H9 (cell line): ENCODE data around the gene CFAP43. TPM values are rescaled to one million over a fixed set of nuclear protein-coding genes. Genes with fewer than 3 reads are reported as not detected.

Experiments used
- DNase-seq: peaks from one replicate; pipeline ENCODE4 v3.0.0-alpha.2; 2017
- H2AFZ ChIP-seq: one replicate; pipeline ENCODE4 v1.6.1; 2013; ENCODE audit warnings: mild to moderate bottlenecking, low read length, control low read depth, moderate library complexity
- H2AK5ac ChIP-seq: 2 replicates; pipeline ENCODE4 v1.6.1; 2013; ENCODE audit warnings: low read length, control low read depth, mixed read lengths; ENCODE audit not compliant: insufficient read length
- H2BK120ac ChIP-seq: one replicate; pipeline ENCODE4 v1.6.1; 2013; ENCODE audit warnings: low read depth, mild to moderate bottlenecking, low read length, control low read depth, inconsistent platforms; ENCODE audit not compliant: poor library complexity, severe bottlenecking
- H2BK12ac ChIP-seq: 2 replicates; pipeline ENCODE4 v1.6.1; 2013; ENCODE audit warnings: low read length, control low read depth, mixed read lengths, low read depth; ENCODE audit not compliant: insufficient read length
- H2BK15ac ChIP-seq: 2 replicates; pipeline ENCODE4 v1.6.1; 2013; ENCODE audit warnings: low read depth, low read length, control low read depth
- H2BK20ac ChIP-seq: one replicate; pipeline ENCODE4 v1.6.1; 2013; ENCODE audit warnings: low read depth, mild to moderate bottlenecking, low read length, control low read depth, inconsistent platforms; ENCODE audit not compliant: poor library complexity, severe bottlenecking
- H2BK5ac ChIP-seq: 2 replicates; pipeline ENCODE4 v1.6.1; 2013; ENCODE audit warnings: low read length, control low read depth, mixed read lengths; ENCODE audit not compliant: insufficient read length
- H3K14ac ChIP-seq: 2 replicates; pipeline ENCODE4 v1.6.1; 2013; ENCODE audit warnings: low read length, control low read depth; ENCODE audit not compliant: insufficient read depth
- H3K18ac ChIP-seq: 2 replicates; pipeline ENCODE4 v1.6.1; 2013; ENCODE audit warnings: low read depth, mild to moderate bottlenecking, mixed read lengths, low read length, control low read depth; ENCODE audit not compliant: insufficient read length
- H3K23ac ChIP-seq: 2 replicates; pipeline ENCODE4 v1.6.1; 2013; ENCODE audit warnings: low read length, control low read depth, mixed read lengths, low read depth; ENCODE audit not compliant: insufficient read length
- H3K23me2 ChIP-seq: 2 replicates; pipeline ENCODE4 v1.6.1; 2013; ENCODE audit warnings: low read depth, mild to moderate bottlenecking, mixed read lengths, low read length, control low read depth; ENCODE audit not compliant: insufficient read length, poor library complexity, severe bottlenecking
- H3K27ac ChIP-seq: 2 replicates; pipeline ENCODE4 v1.5.1; 2013; ENCODE audit warnings: low read length, control low read depth, mixed read lengths, low read depth; ENCODE audit not compliant: insufficient read length
- H3K27me3 ChIP-seq: 2 replicates; pipeline ENCODE4 v1.6.1; 2013; ENCODE audit warnings: low read length, control low read depth, inconsistent platforms; ENCODE audit not compliant: insufficient read depth
- H3K4ac ChIP-seq: 2 replicates; pipeline ENCODE4 v1.6.1; 2013; ENCODE audit warnings: low read depth, mild to moderate bottlenecking, control low read depth, inconsistent platforms, low read length, moderate library complexity
- H3K4me1 ChIP-seq: 2 replicates; pipeline ENCODE4 v1.6.1; 2013; ENCODE audit warnings: low read length, control low read depth, inconsistent platforms; ENCODE audit not compliant: insufficient read depth
- H3K4me2 ChIP-seq: 2 replicates; pipeline ENCODE4 v1.6.1; 2013; ENCODE audit warnings: low read length, control low read depth, mixed read lengths; ENCODE audit not compliant: insufficient read length, insufficient read depth
- H3K56ac ChIP-seq: 2 replicates; pipeline ENCODE4 v1.6.1; 2013; ENCODE audit warnings: low read depth, mild to moderate bottlenecking, mixed read lengths, low read length, control low read depth; ENCODE audit not compliant: insufficient read length
- H3K79me1 ChIP-seq: 2 replicates; pipeline ENCODE4 v1.6.1; 2013; ENCODE audit warnings: low read depth, mild to moderate bottlenecking, moderate library complexity, low read length, control low read depth, inconsistent platforms; ENCODE audit not compliant: insufficient read depth, poor library complexity, severe bottlenecking
- H3K79me2 ChIP-seq: 2 replicates; pipeline ENCODE4 v1.6.1; 2013; ENCODE audit warnings: low read length, control low read depth, inconsistent platforms; ENCODE audit not compliant: insufficient read depth
- H3K9ac ChIP-seq: 2 replicates; pipeline ENCODE4 v1.6.1; 2013; ENCODE audit warnings: low read length, control low read depth, mixed read lengths; ENCODE audit not compliant: insufficient read length; ENCODE audit errors: extremely low read depth
- H3K9me3 ChIP-seq: one replicate; pipeline ENCODE4 v1.6.1; 2013; ENCODE audit warnings: low read depth, low read length, inconsistent platforms; ENCODE audit not compliant: control insufficient read depth
- H3T11ph ChIP-seq: one replicate; pipeline ENCODE4 v1.6.1; 2013; ENCODE audit warnings: mild to moderate bottlenecking, low read length, control low read depth, inconsistent platforms
- H4K20me1 ChIP-seq: one replicate; pipeline ENCODE4 v1.6.1; 2013; ENCODE audit not compliant: control insufficient read depth, insufficient read length, insufficient read depth
- H4K5ac ChIP-seq: 2 replicates; pipeline ENCODE4 v1.6.1; 2013; ENCODE audit warnings: low read depth, mild to moderate bottlenecking, mixed read lengths, low read length, control low read depth; ENCODE audit not compliant: insufficient read length
- H4K8ac ChIP-seq: replicated peaks from 2 replicates; pipeline ENCODE4 v1.6.1; 2013; ENCODE audit warnings: low read length, control low read depth, mixed read lengths, low read depth; ENCODE audit not compliant: insufficient read length
- H4K91ac ChIP-seq: 2 replicates; pipeline ENCODE4 v1.6.1; 2013; ENCODE audit warnings: low read depth, mild to moderate bottlenecking, moderate library complexity, mixed read lengths, low read length, control low read depth; ENCODE audit not compliant: insufficient read length
- H3K27ac Mint-ChIP-seq, 3 experiments: 2 replicates in 2 of 3; 3 replicates in 1 of 3; pipeline ENCODE4 v1.8.0; 2020 to 2021; ENCODE audit warnings: mixed read lengths in 3 of 3, mild to moderate bottlenecking in 1 of 3, moderate library complexity in 1 of 3
- H3K27me3 Mint-ChIP-seq: 2 replicates; pipeline ENCODE4 v1.8.0; 2021; ENCODE audit warnings: low read depth, mild to moderate bottlenecking, moderate library complexity, mixed read lengths
- H3K36me3 Mint-ChIP-seq, 3 experiments: 2 replicates in 2 of 3; 3 replicates in 1 of 3; pipeline ENCODE4 v1.8.0; 2020 to 2021; ENCODE audit warnings: low read depth in 3 of 3, mixed read lengths in 3 of 3; ENCODE audit not compliant: insufficient read depth in 1 of 3
- H3K4me1 Mint-ChIP-seq, 2 experiments: 2 replicates each; pipeline ENCODE4 v1.8.0; 2020; ENCODE audit warnings: mixed read lengths in 2 of 2
- H3K4me3 Mint-ChIP-seq, 2 experiments: 2 replicates in 1 of 2; 3 replicates in 1 of 2; pipeline ENCODE4 v1.8.0; 2020 to 2021; ENCODE audit warnings: mild to moderate bottlenecking in 2 of 2, mixed read lengths in 2 of 2, moderate library complexity in 1 of 2
- H3K9me3 Mint-ChIP-seq, 2 experiments: 2 replicates in 1 of 2; 3 replicates in 1 of 2; pipeline ENCODE4 v1.8.0; 2020; ENCODE audit warnings: mild to moderate bottlenecking in 2 of 2, mixed read lengths in 2 of 2, moderate library complexity in 1 of 2
- CTCF ChIP-seq: fragments of 200-600 bp; sonication (generic); conservative IDR thresholded peaks from 3 replicates; pipeline ENCODE4 v1.8.0; 2021; ENCODE audit warnings: antibody characterized with exemption, mild to moderate bottlenecking
- WGBS: extraction: QIAGEN DNeasy Blood & Tissue Kit; methylation state at CpG from one replicate; pipeline ENCODE4 v1.1.7; 2013; ENCODE audit warnings: missing lambda C conversion rate, low lambda C conversion rate, mixed read lengths; ENCODE audit not compliant: insufficient read length; ENCODE audit errors: extremely low coverage; 5-methylcytosine and 5-hydroxymethylcytosine counted together
- total RNA-seq: library from RNA; stranded (reverse); gene quantifications from 2 replicates; pipeline ENCODE4 v1.2.1, GENCODE V29; 2021

The CFAP43 gene
- total RNA-seq, 1 experiment from 2014 or later, result 0.26 TPM

DNA sequence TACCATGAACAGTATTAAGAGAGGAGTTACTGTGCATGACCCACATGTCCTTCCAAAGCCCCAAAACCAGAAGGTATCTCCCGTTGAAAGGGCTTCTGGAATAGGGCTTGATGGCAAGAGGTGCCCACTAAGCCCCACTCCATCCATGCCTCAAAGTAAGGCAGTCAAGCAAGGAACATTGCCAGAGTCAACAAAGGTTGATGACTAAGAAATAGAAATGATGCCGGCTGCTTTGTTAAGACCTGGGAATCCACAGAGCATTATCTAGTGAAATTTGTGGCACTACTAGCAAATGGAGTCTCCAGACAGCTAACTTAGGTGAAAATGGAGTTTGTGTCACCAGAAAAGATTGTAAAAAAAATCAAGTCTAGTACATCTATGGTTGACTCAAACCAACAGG, 104.0 kb downstream of the CFAP43 start:
- TF ChIP-seq CTCF, result no peak
- H3K9me3 Mint-ChIP-seq, result no peaks in the 10 kb centered on the region
- Histone ChIP-seq H3T11ph (no peak overlapping the region), H2BK12ac (no peak overlapping the region), H4K91ac (no peak overlapping the region), H2BK120ac (no peak overlapping the region), H2BK15ac (no peak overlapping the region), H3K18ac (no peak overlapping the region), H3K4me1 (no peaks in the 10 kb centered on the region), H4K5ac (no peak overlapping the region), H3K23ac (no peak overlapping the region), H3K4ac (no peak overlapping the region), H2AFZ (no peak overlapping the region), H3K9me3 (no peaks in the 10 kb centered on the region), H3K56ac (no peak overlapping the region), H2BK20ac (no peak overlapping the region), H3K27ac (no peak overlapping the region), H3K79me1 (no peaks in the 10 kb centered on the region), H2AK5ac (no peak overlapping the region), H3K14ac (no peak overlapping the region), H3K9ac (no peak overlapping the region), H3K23me2 (no peaks in the 10 kb centered on the region), H3K4me2 (no peak overlapping the region), H4K20me1 (no peaks in the 10 kb centered on the region), H4K8ac (no peak overlapping the region), H3K79me2 (no peaks in the 10 kb centered on the region), H3K27me3 (no peaks in the 10 kb centered on the region), H2BK5ac (no peak overlapping the region)
- H3K4me1 Mint-ChIP-seq, result peaks cover 11 to 15% of the 10 kb centered on the region in 2 experiments
- no peak overlapping the region for H3K27ac Mint-ChIP-seq
- no peaks in the 10 kb centered on the region for H3K27me3 Mint-ChIP-seq
- WGBS, result no CpG with 5 or more reads among the region's 2 CpGs
- no peak for DNase-seq
- no peak overlapping the region for H3K4me3 Mint-ChIP-seq
- peaks cover 0 to 31% (median 3%) of the 10 kb centered on the region in 3 experiments; a peak in 5 of 7 replicates for H3K36me3 Mint-ChIP-seq
